ENCODE data around the gene MSRB2. TPM values are rescaled to one million over a fixed set of nuclear protein-coding genes. Genes with fewer than 3 reads are reported as not detected.

The MSRB2 gene
- total RNA-seq, 1 donor from 2014 or later, result 171 TPM

GRCh38 chr10:23099816-23100215, 4.4 kb downstream of the MSRB2 start:
- intact Hi-C loops (cut with DNase I), result no loop called here

GRCh38 chr10:23100331-23101030, 5.1 kb downstream of the MSRB2 start:
- DNase-seq (ENCODE audit: missing footprints) (no peak), ATAC-seq (no peak)
- intact Hi-C loops (cut with DNase I), result no loop called here

More at GRCh38 chr10:23099816-23100215, 4.4 kb downstream of the MSRB2 start:
- DNase-seq (ENCODE audit: missing footprints), result no peak
- no peak for ATAC-seq

- intact Hi-C loops (cut with DNase I), result no loop called here
- ATAC-seq (no peak), DNase-seq (ENCODE audit: missing footprints) (no peak)
Measured at GRCh38 chr10:23106331-23107072, 11.1 kb downstream of the MSRB2 start.

GRCh38 chr10:23110722-23111516, 15.5 kb downstream of the MSRB2 start:
- intact Hi-C loops (cut with DNase I), result no loop called here
- ATAC-seq (no peak), DNase-seq (ENCODE audit: missing footprints) (no peak)

GRCh38 chr10:23111517-23112286, 16.3 kb downstream of the MSRB2 start:
- intact Hi-C loops (cut with DNase I), result no loop called here
- no peak for ATAC-seq
- no peak for DNase-seq (ENCODE audit: missing footprints)

- ATAC-seq, result no peak
- intact Hi-C loops (cut with DNase I), result no loop called here
- no peak for DNase-seq (ENCODE audit: missing footprints)
Measured at GRCh38 chr10:23114228-23114850, 19.0 kb downstream of the MSRB2 start.

- DNase-seq (ENCODE audit: missing footprints) (no peak), ATAC-seq (no peak)
- intact Hi-C loops (cut with DNase I), result no loop called here
Measured at GRCh38 chr10:23116486-23117205, 21.3 kb downstream of the MSRB2 start.

GRCh38 chr10:23120001-23120934, 24.9 kb downstream of the MSRB2 start:
- DNase-seq (ENCODE audit: missing footprints) (no peak), ATAC-seq (no peak)
- intact Hi-C loops (cut with DNase I), result no loop called here

GRCh38 chr10:23121135-23121534, 25.8 kb downstream of the MSRB2 start:
- DNase-seq (ENCODE audit: missing footprints) (no peak), ATAC-seq (no peak)
- intact Hi-C loops (cut with DNase I), result no loop called here

GRCh38 chr10:23136462-23136861, 41.1 kb downstream of the MSRB2 start:
- DNase-seq (ENCODE audit: missing footprints), result no peak
- no peak for ATAC-seq
- intact Hi-C loops (cut with DNase I), result no loop called here

- intact Hi-C loops (cut with DNase I), result no loop called here
- no peak for DNase-seq (ENCODE audit: missing footprints)
- no peak for ATAC-seq
Measured at GRCh38 chr10:23139677-23140076, 44.3 kb downstream of the MSRB2 start.

- ATAC-seq (no peak), DNase-seq (ENCODE audit: missing footprints) (no peak)
- intact Hi-C loops (cut with DNase I), result no loop called here
Measured at GRCh38 chr10:23141995-23142394, 46.6 kb downstream of the MSRB2 start.

GRCh38 chr10:23146258-23146657, 50.9 kb downstream of the MSRB2 start:
- ATAC-seq (no peak), DNase-seq (ENCODE audit: missing footprints) (no peak)
- intact Hi-C loops (cut with DNase I), result no loop called here

- intact Hi-C loops (cut with DNase I), result no loop called here
- ATAC-seq (no peak), DNase-seq (ENCODE audit: missing footprints) (no peak)
Measured at GRCh38 chr10:23147035-23147434, 51.7 kb downstream of the MSRB2 start.

- intact Hi-C loops (cut with DNase I), result no loop called here
- ATAC-seq, result no peak
- DNase-seq (ENCODE audit: missing footprints), result no peak
Measured at GRCh38 chr10:23148214-23148613, 52.8 kb downstream of the MSRB2 start.

GRCh38 chr10:23150091-23150490, 54.7 kb downstream of the MSRB2 start:
- intact Hi-C loops (cut with DNase I), result loop anchor here (10.0 kb wide), 1 partner anchor 1405 kb away; no protein-coding TSS in a partner anchor
- ATAC-seq (no peak), DNase-seq (ENCODE audit: missing footprints) (no peak)

GRCh38 chr10:23150610-23151009, 55.2 kb downstream of the MSRB2 start:
- DNase-seq (ENCODE audit: missing footprints) (no peak), ATAC-seq (no peak)
- intact Hi-C loops (cut with DNase I), result loop anchor here (10.0 kb wide), 1 partner anchor 1404 kb away; no protein-coding TSS in a partner anchor
